ENCODE results near the gene CADPS.

CADPS gene

GRCh38 chr3:62557983-62558382 is 317.2 kb downstream of the CADPS start:
- H3K27ac ChIP-seq (ENCODE audit: low read depth in 2 of 2, low read length in 2 of 2): no peak overlapping the region
- no peaks in the 10 kb centered on the region for H3K36me3 ChIP-seq (ENCODE audit: control insufficient read depth in 2 of 2, insufficient read depth in 2 of 2, low read length in 2 of 2)
- no peaks in the 10 kb centered on the region for H3K9me3 ChIP-seq (ENCODE audit: control insufficient read depth in 2 of 2, low read length in 2 of 2)
- H3K27me3 ChIP-seq (ENCODE audit: control insufficient read depth in 2 of 2, insufficient read depth in 2 of 2, low read length in 2 of 2): no peaks in the 10 kb centered on the region
- H3K4me1 ChIP-seq (ENCODE audit: control insufficient read depth in 2 of 2, insufficient read depth in 2 of 2, low read length in 2 of 2): no peaks in the 10 kb centered on the region
- no peak overlapping the region for H3K9ac ChIP-seq (ENCODE audit: low read depth in 1 of 2, low read length in 2 of 2)
- H3K4me3 ChIP-seq (ENCODE audit: low read length in 2 of 2): no peak overlapping the region

GRCh38 chr3:62557450-62557849 is 317.8 kb downstream of the CADPS start:
- Histone ChIP-seq H3K9me3 (ENCODE audit: control insufficient read depth in 2 of 2, low read length in 2 of 2) (no peaks in the 10 kb centered on the region), H3K27me3 (ENCODE audit: control insufficient read depth in 2 of 2, insufficient read depth in 2 of 2, low read length in 2 of 2) (no peaks in the 10 kb centered on the region), H3K36me3 (ENCODE audit: control insufficient read depth in 2 of 2, insufficient read depth in 2 of 2, low read length in 2 of 2) (no peaks in the 10 kb centered on the region), H3K9ac (ENCODE audit: low read depth in 1 of 2, low read length in 2 of 2) (no peak overlapping the region), H3K4me1 (ENCODE audit: control insufficient read depth in 2 of 2, insufficient read depth in 2 of 2, low read length in 2 of 2) (no peaks in the 10 kb centered on the region), H3K4me3 (ENCODE audit: low read length in 2 of 2) (no peak overlapping the region), H3K27ac (ENCODE audit: low read depth in 2 of 2, low read length in 2 of 2) (no peak overlapping the region)

GRCh38 chr3:62556121-62556815 is 318.9 kb downstream of the CADPS start:
- Histone ChIP-seq H3K36me3 (ENCODE audit: control insufficient read depth in 2 of 2, insufficient read depth in 2 of 2, low read length in 2 of 2) (no peaks in the 10 kb centered on the region), H3K9ac (ENCODE audit: low read depth in 1 of 2, low read length in 2 of 2) (no peak overlapping the region), H3K4me1 (ENCODE audit: control insufficient read depth in 2 of 2, insufficient read depth in 2 of 2, low read length in 2 of 2) (no peaks in the 10 kb centered on the region), H3K4me3 (ENCODE audit: low read length in 2 of 2) (no peak overlapping the region), H3K27ac (ENCODE audit: low read depth in 2 of 2, low read length in 2 of 2) (no peak overlapping the region), H3K27me3 (ENCODE audit: control insufficient read depth in 2 of 2, insufficient read depth in 2 of 2, low read length in 2 of 2) (no peaks in the 10 kb centered on the region), H3K9me3 (ENCODE audit: control insufficient read depth in 2 of 2, low read length in 2 of 2) (no peaks in the 10 kb centered on the region)

- H3K9me3 ChIP-seq (ENCODE audit: control insufficient read depth in 2 of 2, low read length in 2 of 2): no peaks in the 10 kb centered on the region
- H3K4me1 ChIP-seq (ENCODE audit: control insufficient read depth in 2 of 2, insufficient read depth in 2 of 2, low read length in 2 of 2): no peaks in the 10 kb centered on the region
- no peak overlapping the region for H3K4me3 ChIP-seq (ENCODE audit: low read length in 2 of 2)
- no peak overlapping the region for H3K27ac ChIP-seq (ENCODE audit: low read depth in 2 of 2, low read length in 2 of 2)
- no peak overlapping the region for H3K9ac ChIP-seq (ENCODE audit: low read depth in 1 of 2, low read length in 2 of 2)
- H3K36me3 ChIP-seq (ENCODE audit: control insufficient read depth in 2 of 2, insufficient read depth in 2 of 2, low read length in 2 of 2): no peaks in the 10 kb centered on the region
- no peaks in the 10 kb centered on the region for H3K27me3 ChIP-seq (ENCODE audit: control insufficient read depth in 2 of 2, insufficient read depth in 2 of 2, low read length in 2 of 2)
Observed at GRCh38 chr3:62554264-62554799, 320.9 kb downstream of the CADPS start.

- no peaks in the 10 kb centered on the region for H3K9me3 ChIP-seq (ENCODE audit: control insufficient read depth in 2 of 2, low read length in 2 of 2)
- no peak overlapping the region for H3K27ac ChIP-seq (ENCODE audit: low read depth in 2 of 2, low read length in 2 of 2)
- no peaks in the 10 kb centered on the region for H3K27me3 ChIP-seq (ENCODE audit: control insufficient read depth in 2 of 2, insufficient read depth in 2 of 2, low read length in 2 of 2)
- no peak overlapping the region for H3K9ac ChIP-seq (ENCODE audit: low read depth in 1 of 2, low read length in 2 of 2)
- H3K36me3 ChIP-seq (ENCODE audit: control insufficient read depth in 2 of 2, insufficient read depth in 2 of 2, low read length in 2 of 2): no peaks in the 10 kb centered on the region
- no peak overlapping the region for H3K4me3 ChIP-seq (ENCODE audit: low read length in 2 of 2)
- H3K4me1 ChIP-seq (ENCODE audit: control insufficient read depth in 2 of 2, insufficient read depth in 2 of 2, low read length in 2 of 2): no peaks in the 10 kb centered on the region
Observed at GRCh38 chr3:62553811-62554210, 321.4 kb downstream of the CADPS start.

- Histone ChIP-seq H3K9ac (ENCODE audit: low read depth in 1 of 2, low read length in 2 of 2) (no peak overlapping the region), H3K36me3 (ENCODE audit: control insufficient read depth in 2 of 2, insufficient read depth in 2 of 2, low read length in 2 of 2) (no peaks in the 10 kb centered on the region), H3K27ac (ENCODE audit: low read depth in 2 of 2, low read length in 2 of 2) (no peak overlapping the region), H3K27me3 (ENCODE audit: control insufficient read depth in 2 of 2, insufficient read depth in 2 of 2, low read length in 2 of 2) (no peaks in the 10 kb centered on the region), H3K9me3 (ENCODE audit: control insufficient read depth in 2 of 2, low read length in 2 of 2) (no peaks in the 10 kb centered on the region), H3K4me1 (ENCODE audit: control insufficient read depth in 2 of 2, insufficient read depth in 2 of 2, low read length in 2 of 2) (no peaks in the 10 kb centered on the region), H3K4me3 (ENCODE audit: low read length in 2 of 2) (no peak overlapping the region)
Observed at GRCh38 chr3:62551556-62551955, 323.7 kb downstream of the CADPS start.

- no peak overlapping the region for H3K4me3 ChIP-seq (ENCODE audit: low read length in 2 of 2)
- no peaks in the 10 kb centered on the region for H3K36me3 ChIP-seq (ENCODE audit: control insufficient read depth in 2 of 2, insufficient read depth in 2 of 2, low read length in 2 of 2)
- no peak overlapping the region for H3K9ac ChIP-seq (ENCODE audit: low read depth in 1 of 2, low read length in 2 of 2)
- H3K4me1 ChIP-seq (ENCODE audit: control insufficient read depth in 2 of 2, insufficient read depth in 2 of 2, low read length in 2 of 2): no peaks in the 10 kb centered on the region
- H3K27ac ChIP-seq (ENCODE audit: low read depth in 2 of 2, low read length in 2 of 2): no peak overlapping the region
- no peaks in the 10 kb centered on the region for H3K9me3 ChIP-seq (ENCODE audit: control insufficient read depth in 2 of 2, low read length in 2 of 2)
- no peaks in the 10 kb centered on the region for H3K27me3 ChIP-seq (ENCODE audit: control insufficient read depth in 2 of 2, insufficient read depth in 2 of 2, low read length in 2 of 2)
Observed at GRCh38 chr3:62550439-62550838, 324.8 kb downstream of the CADPS start.

GRCh38 chr3:62548528-62549205 is 326.5 kb downstream of the CADPS start:
- no peak overlapping the region for H3K4me3 ChIP-seq (ENCODE audit: low read length in 2 of 2)
- no peak overlapping the region for H3K27ac ChIP-seq (ENCODE audit: low read depth in 2 of 2, low read length in 2 of 2)
- H3K9me3 ChIP-seq (ENCODE audit: control insufficient read depth in 2 of 2, low read length in 2 of 2): no peaks in the 10 kb centered on the region
- no peaks in the 10 kb centered on the region for H3K27me3 ChIP-seq (ENCODE audit: control insufficient read depth in 2 of 2, insufficient read depth in 2 of 2, low read length in 2 of 2)
- H3K4me1 ChIP-seq (ENCODE audit: control insufficient read depth in 2 of 2, insufficient read depth in 2 of 2, low read length in 2 of 2): no peaks in the 10 kb centered on the region
- no peak overlapping the region for H3K9ac ChIP-seq (ENCODE audit: low read depth in 1 of 2, low read length in 2 of 2)
- H3K36me3 ChIP-seq (ENCODE audit: control insufficient read depth in 2 of 2, insufficient read depth in 2 of 2, low read length in 2 of 2): no peaks in the 10 kb centered on the region

- Histone ChIP-seq H3K9ac (ENCODE audit: low read depth in 1 of 2, low read length in 2 of 2) (no peak overlapping the region), H3K27ac (ENCODE audit: low read depth in 2 of 2, low read length in 2 of 2) (no peak overlapping the region), H3K27me3 (ENCODE audit: control insufficient read depth in 2 of 2, insufficient read depth in 2 of 2, low read length in 2 of 2) (no peaks in the 10 kb centered on the region), H3K4me3 (ENCODE audit: low read length in 2 of 2) (no peak overlapping the region), H3K4me1 (ENCODE audit: control insufficient read depth in 2 of 2, insufficient read depth in 2 of 2, low read length in 2 of 2) (no peaks in the 10 kb centered on the region), H3K36me3 (ENCODE audit: control insufficient read depth in 2 of 2, insufficient read depth in 2 of 2, low read length in 2 of 2) (no peaks in the 10 kb centered on the region), H3K9me3 (ENCODE audit: control insufficient read depth in 2 of 2, low read length in 2 of 2) (no peaks in the 10 kb centered on the region)
Observed at GRCh38 chr3:62546266-62546665, 328.9 kb downstream of the CADPS start.

- no peaks in the 10 kb centered on the region for H3K9me3 ChIP-seq (ENCODE audit: control insufficient read depth in 2 of 2, low read length in 2 of 2)
- no peak overlapping the region for H3K27ac ChIP-seq (ENCODE audit: low read depth in 2 of 2, low read length in 2 of 2)
- no peaks in the 10 kb centered on the region for H3K27me3 ChIP-seq (ENCODE audit: control insufficient read depth in 2 of 2, insufficient read depth in 2 of 2, low read length in 2 of 2)
- no peak overlapping the region for H3K4me3 ChIP-seq (ENCODE audit: low read length in 2 of 2)
- H3K36me3 ChIP-seq (ENCODE audit: control insufficient read depth in 2 of 2, insufficient read depth in 2 of 2, low read length in 2 of 2): no peaks in the 10 kb centered on the region
- H3K4me1 ChIP-seq (ENCODE audit: control insufficient read depth in 2 of 2, insufficient read depth in 2 of 2, low read length in 2 of 2): no peaks in the 10 kb centered on the region
- no peak overlapping the region for H3K9ac ChIP-seq (ENCODE audit: low read depth in 1 of 2, low read length in 2 of 2)
Observed at GRCh38 chr3:62542185-62542584, 333.0 kb downstream of the CADPS start.
